Erythroblast (primary cell): ENCODE results near the gene NCBP3.
"Not testable (repeated sequence)": the region's sequence is repeated elsewhere in the genome, so short reads cannot be mapped to it uniquely, and the experiment has no call there.

Experiments
- DNase-seq, 2 experiments: peaks; one replicate each; lab custom pipeline; 2025; lab: John Stamatoyannopoulos, UW
- GATA1 ChIP-seq: IDR thresholded peaks from 2 replicates; pipeline ENCODE4 v1.6.1; 2011; ENCODE audit warnings: low read depth, mild to moderate bottlenecking, control low read depth, low read length, moderate library complexity
- POLR2A ChIP-seq: IDR thresholded peaks from 2 replicates; pipeline ENCODE4 v1.6.1; 2011; ENCODE audit warnings: mild to moderate bottlenecking, low read length

NCBP3 gene

DNA sequence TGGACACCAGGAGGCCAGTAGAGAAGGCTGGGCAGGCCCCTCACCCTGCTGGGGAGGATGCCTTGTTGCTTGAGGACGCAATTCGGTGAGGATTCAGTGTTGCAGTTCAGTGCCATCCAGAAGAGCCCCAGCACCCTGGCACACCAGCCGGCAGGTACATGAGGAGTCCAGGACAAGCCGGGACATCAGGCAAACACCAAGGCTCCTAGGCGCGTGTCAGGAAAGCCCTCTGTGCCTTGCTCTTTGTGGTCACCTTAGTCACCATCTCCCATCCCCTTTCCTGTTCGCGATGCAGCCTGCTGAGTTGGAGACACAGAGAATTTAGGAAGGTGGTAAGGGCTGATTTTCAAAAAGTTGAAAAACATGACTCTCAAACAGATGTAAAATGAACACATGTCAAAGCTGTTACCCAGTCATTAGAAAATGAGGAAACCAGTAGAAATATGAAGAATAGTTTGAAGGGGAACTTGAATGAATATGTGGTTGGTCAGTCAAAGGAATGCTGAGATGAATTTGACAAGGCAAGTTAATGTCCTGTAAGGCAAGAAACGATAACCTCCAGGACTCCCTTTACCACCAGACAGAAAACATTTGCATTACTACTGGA is 2.3 kb upstream of the NCBP3 start:
- TF ChIP-seq POLR2A = no peak
- no peak for TF ChIP-seq GATA1
- no peak for DNase-seq

DNA sequence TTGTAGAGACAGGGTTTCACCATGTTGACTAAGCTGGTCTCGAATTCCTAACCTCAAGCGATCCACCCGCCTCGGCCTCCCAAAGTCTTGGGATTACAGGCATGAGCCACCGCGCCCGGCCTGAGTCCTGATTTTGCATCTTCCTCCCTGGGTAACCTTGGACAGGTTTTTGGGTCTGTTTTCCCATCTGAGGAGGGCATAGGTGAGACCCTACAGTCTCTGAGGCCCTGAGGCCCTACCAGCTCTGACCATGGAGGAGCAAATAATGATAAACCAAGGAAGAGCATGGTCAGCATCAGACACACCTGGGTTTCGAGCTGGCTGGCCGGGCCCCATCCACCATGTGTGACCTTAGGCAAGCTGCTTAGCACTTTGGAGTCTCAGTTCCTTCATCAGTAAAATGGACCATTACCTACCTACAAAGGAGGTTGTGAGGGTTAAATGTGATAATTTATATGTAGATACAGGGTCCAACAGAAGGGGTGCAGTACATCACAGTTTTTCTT is 1.2 kb upstream of the NCBP3 start:
- no peak for DNase-seq
- TF ChIP-seq POLR2A (no peak), GATA1 (no peak)

DNA sequence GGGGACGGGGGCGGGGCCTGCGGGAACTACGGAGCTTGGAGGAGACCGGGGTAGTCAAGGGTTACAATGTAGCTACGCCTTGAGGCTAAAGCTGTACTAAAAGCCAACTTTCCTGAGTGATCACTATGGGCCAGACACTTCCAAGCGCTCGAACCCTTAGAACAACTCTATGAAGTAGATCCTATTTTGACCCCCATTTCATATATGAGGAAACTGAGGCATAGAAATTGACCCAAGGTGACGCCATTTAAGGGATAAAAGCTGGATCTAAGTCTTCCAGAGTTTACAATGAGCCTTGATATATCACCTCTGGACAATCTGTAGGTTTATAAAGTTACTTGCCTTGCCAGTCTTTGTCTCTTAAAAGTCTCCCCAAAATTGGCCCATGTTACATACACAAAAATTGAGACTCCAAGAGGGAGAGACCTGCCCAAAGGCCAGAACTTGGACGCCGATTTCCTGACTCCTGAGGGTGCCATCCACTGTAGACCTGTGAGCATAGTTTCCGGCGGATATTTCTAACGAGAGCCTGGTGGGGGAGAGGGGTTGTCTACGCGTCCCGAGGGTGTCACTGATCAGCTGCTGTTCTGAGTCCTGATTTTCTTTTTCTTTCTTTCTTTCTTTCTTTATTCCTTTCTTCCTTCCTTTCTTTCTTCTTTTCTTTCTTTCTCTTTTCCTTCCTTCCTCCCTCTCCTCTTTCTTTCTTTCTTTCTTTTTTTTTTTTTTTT is 555 bp upstream of the NCBP3 start:
- no peak for DNase-seq
- TF ChIP-seq POLR2A = no peak
- TF ChIP-seq GATA1 = no peak

DNA sequence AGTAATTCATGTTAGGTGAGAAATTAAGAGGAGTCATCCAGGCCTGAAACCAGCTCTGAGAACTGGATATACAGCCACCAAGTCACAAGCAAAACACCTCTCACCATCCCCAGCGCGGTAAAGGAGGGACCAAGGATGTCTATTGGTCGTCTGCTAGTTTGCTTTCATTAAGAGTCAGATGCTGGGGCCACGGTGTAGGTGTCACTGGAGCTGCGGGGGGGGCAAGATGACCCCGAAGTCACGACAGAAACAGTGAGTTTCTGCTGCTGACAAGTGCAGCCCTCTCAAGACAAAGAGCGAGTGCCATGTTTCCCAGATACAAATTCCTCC is 790 bp downstream of the NCBP3 start:
- no peak for TF ChIP-seq POLR2A
- TF ChIP-seq GATA1 = no peak
- peak in 1 of 2 experiments; percentile 79 for DNase-seq

DNA sequence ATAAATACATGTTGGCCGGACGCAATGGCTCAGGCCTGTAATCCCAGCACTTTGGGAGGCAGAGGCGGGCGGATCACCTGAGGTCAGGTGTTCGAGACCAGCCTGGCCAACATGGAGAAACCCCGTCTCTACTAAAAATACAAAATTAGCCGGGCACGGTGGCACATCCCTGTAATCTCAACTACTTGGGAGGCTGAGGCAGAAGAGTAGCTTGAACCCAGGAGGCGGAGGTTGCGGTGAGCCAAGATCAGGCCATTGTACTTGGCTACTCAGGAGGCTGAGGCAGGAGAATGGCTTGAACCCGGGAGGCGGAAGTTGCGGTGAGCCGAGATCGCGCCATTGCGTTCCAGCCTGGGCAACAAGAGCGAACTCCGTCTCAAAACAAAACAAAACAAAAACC is 1.5 kb downstream of the NCBP3 start:
- not testable (repeated sequence) for DNase-seq

DNA sequence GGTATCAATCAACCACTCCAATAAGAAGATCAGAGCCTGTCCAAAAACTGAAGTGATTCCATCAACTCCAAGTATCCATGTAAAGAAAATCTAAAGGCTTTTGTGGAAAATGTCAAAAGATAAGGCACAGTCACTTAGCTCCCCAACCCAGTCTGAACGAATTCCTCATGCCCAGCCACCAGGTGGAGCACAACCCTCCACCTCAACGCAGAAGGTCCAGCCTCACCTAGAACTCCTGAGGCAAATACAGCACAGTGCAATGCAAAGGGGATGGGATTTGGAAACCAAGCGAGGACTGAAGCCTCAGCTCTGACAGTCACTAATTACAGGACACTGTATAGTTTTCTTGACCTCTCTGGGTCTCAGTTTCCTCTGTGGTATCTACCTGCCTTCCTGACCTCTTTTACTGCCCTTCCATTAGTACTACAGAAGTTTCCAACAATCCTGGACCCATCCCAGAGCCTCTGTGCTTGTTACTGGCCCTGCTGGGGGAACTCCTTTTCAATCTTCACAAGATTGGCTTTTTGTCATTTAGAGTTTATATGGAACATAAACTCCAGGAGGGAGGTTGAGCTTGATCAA is 2.0 kb downstream of the NCBP3 start:
- peak; percentile 59 to 75 for DNase-seq
- TF ChIP-seq POLR2A (no peak), GATA1 (no peak)

DNA sequence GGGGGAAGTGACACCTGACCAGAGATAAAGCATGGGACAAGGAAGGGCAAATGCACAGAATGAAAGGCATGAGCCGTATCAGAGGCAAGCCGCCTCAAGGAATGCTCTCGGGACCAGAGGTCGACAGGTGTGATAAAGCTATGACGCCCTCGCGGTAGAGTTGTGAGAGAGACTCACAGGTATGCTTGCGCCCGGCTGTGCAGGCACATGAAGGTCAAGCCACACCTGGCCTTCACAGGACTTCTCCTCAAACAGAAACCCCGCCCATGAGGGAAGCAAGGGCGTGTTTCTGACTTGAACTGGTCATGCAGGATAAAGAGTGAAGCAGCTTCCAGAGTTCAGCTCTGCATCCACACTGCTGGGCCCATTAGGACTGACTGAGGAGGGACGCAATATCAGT is 7.8 kb downstream of the NCBP3 start:
- no peak for DNase-seq
- TF ChIP-seq POLR2A (no peak), GATA1 (no peak)

DNA sequence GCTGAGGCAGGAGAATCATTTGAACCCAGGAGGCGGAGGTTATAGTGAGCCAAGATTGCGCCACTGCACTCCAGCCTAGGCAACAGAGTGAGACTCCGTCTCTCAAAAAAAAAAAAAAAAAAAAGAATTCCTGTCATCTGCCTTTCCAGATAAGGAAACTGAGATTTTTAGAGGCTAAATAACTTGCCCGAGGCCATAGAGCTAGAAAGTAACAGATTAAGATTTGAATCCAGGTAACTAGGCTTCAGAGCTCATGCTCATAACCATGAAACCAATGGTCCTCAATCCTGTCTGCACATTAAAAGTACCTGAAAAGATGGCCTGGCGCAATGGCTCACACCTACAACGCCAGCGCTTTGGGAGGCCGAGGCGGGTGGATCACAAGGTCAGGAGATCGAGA is 9.5 kb downstream of the NCBP3 start:
- no peak for DNase-seq
- TF ChIP-seq POLR2A = no peak
- TF ChIP-seq GATA1 = no peak

DNA sequence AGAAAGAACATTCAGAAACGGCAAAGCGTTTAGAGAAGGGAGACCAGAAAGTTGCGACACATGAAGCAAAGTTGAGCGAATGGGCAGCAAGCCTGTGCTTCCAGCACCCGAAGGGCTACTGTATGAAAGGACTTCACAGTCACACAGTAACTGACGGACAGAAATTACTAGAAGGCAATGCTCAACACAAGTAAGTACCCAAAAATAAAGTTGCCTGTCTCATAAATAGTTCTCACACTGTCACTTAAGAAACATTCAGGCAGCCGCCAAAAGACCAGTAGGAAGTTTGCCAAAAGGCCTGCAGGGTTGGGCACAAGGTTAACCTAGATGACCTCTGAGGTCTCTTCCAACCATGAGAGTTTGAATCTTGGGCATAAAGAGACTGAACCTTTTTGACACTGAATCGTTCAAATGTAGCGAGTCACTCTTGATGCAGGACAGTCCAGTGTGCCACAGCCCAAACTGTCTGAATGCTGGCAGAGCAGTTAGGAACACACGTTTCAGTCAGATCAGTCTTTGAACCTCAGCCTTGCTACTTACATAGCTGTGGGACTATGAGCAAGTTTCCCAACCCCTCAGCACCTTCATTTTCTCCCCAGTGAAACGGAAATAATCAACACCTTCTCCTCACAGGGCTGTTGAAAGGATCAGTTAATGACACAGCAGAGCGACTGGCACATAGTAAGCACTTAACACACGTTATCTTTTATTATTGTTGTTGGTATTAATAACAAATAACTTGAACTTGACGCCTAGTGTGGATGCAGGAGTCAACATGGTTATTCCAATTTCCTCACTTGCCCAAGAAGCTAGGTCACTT is 10.4 kb downstream of the NCBP3 start:
- TF ChIP-seq GATA1 (no peak), POLR2A (no peak)
- no peak for DNase-seq

DNA sequence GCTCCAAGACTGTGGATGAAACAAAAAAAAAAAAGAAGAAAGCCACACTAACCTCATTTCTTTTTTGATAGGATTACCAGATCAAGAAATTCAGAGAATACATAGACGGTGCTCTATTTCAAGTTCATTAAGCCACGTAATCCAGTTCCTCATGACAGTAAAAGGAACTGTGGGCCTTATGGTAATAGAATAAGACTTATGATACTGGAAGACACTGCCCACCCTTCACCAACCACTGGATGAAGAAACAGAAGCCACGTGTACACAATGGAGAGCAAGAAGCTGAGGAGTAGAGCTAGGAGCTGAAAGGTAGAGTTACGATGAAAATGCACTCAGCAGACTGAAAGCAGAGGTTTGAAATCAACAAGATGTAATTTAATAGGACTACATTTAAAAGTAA is 11.2 kb downstream of the NCBP3 start:
- TF ChIP-seq POLR2A (no peak), GATA1 (no peak)

DNA sequence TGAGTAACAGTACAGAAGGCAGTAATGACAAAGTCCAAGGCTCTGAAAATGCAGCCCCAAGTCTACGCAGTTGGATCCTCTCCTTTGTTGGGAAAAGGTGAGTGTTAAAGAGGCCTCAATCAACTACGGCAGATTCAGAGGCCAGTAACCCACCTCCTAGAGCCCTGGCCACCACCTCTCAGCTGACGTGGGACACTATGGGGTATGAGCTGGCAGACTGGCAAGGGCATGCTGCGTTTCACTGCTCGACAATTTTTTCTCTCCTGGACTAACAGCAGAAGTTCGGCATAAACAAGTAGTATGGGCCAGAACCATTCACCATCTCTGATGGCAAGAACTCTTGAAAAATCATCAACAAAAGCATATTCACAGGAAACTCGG is 17.2 kb downstream of the NCBP3 start:
- TF ChIP-seq POLR2A (no peak), GATA1 (no peak)
- no peak for DNase-seq

More for the DNA sequence above, 11.2 kb downstream of the NCBP3 start:
- no peak for DNase-seq

DNA sequence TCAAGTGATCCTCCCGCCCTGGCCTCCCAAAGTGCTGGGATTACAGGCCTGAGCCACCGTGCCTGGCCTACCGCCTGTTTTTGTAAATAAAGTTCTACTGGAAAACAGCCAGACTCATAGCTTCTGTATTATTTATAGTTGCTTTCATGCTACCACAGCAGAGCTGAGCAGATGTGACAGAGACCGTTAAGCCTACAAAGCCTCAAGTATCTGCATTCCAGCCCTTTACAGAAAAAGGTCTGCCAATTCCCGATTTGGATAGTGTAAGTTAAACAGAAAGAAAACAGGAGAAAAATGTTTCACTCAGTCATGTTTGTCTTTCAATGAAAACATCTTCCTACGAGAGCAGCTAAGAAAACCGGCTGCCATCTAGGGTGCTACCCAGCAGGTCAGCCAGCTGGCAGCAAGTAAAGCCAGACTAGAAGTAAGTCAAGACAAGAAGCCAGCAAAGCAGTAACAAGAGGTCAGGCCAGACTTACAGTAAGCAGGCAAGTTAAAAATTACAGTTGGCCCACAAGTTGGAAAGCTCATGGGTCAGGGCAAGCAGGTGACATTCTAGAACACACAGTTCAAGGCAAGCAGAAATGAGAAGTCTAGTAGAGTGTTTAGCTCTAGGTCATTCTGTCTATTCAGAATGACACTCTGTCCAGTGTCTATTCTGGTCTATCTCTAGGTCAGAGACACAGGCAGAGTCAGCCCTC is 17.7 kb downstream of the NCBP3 start:
- TF ChIP-seq GATA1 (no peak), POLR2A (no peak)
- DNase-seq = no peak

DNA sequence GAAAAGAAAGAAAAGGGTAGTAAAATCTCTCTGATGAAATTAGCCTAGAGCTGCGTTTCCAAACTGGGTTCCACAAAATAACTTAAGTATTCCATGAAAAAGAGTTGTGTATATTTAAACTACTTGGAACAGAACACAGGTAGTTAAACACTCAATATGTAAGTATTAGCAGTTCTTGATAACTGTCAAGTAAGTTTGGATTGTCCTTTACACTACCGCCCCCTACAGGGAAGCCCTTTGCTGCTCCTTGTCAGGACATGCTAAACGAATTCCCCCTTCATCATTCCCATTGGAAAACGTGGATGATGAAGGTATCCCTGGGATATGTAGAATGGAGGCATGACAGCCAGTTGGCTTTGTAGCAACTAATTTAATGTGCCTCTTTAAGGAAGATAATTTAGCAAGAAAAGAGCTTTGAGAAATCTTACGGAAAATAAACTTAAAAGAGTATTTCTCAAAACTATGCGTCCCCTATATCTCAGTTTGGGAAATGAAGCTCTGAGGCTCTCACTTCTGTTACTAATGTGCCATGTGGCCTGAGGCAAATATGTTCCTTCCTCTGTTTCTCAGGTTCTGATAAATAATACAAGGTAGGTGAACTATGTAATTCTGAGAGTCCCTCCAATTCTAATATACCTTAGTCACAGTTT is 18.8 kb downstream of the NCBP3 start:
- TF ChIP-seq GATA1 = no peak
- no peak for TF ChIP-seq POLR2A
- peak; percentile 56 to 72 for DNase-seq
